GM23248 (cell line): ENCODE measurements around the gene DCUN1D5.

ENCODE experiments used
- EZH2 ChIP-seq: fragments of 200-600 bp; sonication (generic); IDR thresholded peaks from 2 replicates; pipeline ENCODE4 v1.6.1; 2018; ENCODE audit warnings: antibody characterized with exemption, mild to moderate bottlenecking; ENCODE audit not compliant: insufficient read depth, poor library complexity, severe bottlenecking
- EZH2phosphoT487 ChIP-seq: fragments of 200-600 bp; sonication (generic); IDR thresholded peaks from 2 replicates; pipeline ENCODE4 v1.6.1; 2018; ENCODE audit warnings: antibody characterized with exemption, moderate library complexity, mild to moderate bottlenecking, low read depth; ENCODE audit not compliant: insufficient read depth

- TF ChIP-seq EZH2phosphoT487: no peak
- no peak for TF ChIP-seq EZH2
Observed at GRCh38 chr11:103111400-103111799, 19.4 kb upstream of the DCUN1D5 start.
